ENCODE data around the gene PRPH2.

Gene PRPH2

DNA sequence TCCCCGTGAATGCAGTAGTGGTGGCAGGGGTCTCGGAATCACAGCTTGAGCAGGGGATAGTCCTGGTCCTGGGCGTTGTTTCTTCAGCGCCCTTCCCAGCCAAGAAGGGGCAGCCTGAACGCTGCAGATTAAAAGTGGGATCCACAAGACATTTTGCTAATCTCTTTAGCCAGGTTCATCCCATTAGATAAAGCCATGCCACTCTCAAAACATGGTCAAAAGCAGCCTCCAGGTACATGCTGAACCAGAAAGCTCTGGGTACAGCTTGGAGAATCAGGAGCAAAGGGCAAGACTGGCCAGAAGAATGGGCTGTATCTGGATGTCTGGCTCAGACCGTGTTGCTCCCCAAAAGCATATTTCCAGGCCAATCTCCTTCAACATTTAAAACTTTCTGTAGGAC, at the start of gene PRPH2:
PRPH2 (minus strand) TSS at position 101 of the 400 bp plus-strand sequence. CDS start 263 bp downstream, outside the sequence.
- H3K9me3 ChIP-seq, result no peaks in the 10 kb centered on the region
- no peaks in the 10 kb centered on the region for H3K36me3 ChIP-seq (replicated peaks)
- in situ Hi-C loops (cut with MboI; ENCODE audit: low sequenced_read_pairs), result no loop called here
- peaks cover 10% of the 10 kb centered on the region for H3K4me1 ChIP-seq
- no peak within 1 kb of the TSS for H3K4me3 ChIP-seq
- H3K27me3 ChIP-seq (ENCODE audit: low read depth), result no peaks in the 10 kb centered on the region
- no peak for DNase-seq (ENCODE audit: low spot score in 2 of 2)

DNA sequence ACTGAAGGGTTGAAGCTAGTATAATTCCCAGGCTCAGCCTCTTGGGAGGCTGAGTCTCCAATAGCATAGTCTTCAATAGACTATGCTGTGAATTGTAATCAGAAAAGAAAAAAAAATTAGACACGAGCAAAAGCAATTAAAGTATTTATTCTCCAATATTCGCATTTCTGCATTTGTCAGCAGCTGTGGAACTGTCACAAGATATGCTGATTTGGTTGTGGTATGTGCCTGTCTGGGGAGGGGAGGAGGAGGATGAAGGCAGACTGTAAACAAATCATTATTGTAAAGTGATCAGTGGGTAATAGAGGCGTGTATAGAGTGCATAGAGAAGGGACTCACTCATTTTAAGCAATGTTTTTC, 49.3 kb upstream of the PRPH2 start:
- Histone ChIP-seq H3K4me3 (no peak overlapping the region), H3K27me3 (ENCODE audit: low read depth) (no peaks in the 10 kb centered on the region), H3K9me3 (no peaks in the 10 kb centered on the region; the same call in 1 of the 2 replicates), H3K36me3 (replicated peaks) (no peaks in the 10 kb centered on the region), H3K4me1 (peaks cover 5% of the 10 kb centered on the region)
- in situ Hi-C loops (cut with MboI; ENCODE audit: low sequenced_read_pairs), result no loop called here
- DNase-seq (ENCODE audit: low spot score in 2 of 2), result no peak

DNA sequence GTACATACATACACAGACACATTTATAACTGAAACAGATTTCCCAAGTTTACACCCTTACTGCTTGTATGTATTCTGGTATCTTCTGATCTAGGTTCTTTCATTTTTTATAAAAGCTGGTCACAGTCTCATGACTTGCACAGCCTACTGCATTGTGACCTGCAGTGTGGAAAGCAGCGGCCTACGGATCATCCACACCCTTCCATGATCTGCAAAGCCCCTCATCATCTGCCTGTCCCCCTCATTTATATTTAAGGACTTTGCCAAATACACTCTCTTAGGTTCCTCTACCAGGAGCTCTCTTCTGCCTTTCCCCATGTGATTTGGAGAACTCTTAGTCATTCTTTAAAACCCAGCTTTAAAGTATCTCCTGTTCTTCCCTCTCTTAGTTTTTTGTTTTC, 47.4 kb upstream of the PRPH2 start:
- Histone ChIP-seq H3K4me1 (peaks cover 5% of the 10 kb centered on the region), H3K36me3 (replicated peaks) (no peaks in the 10 kb centered on the region), H3K4me3 (no peak overlapping the region), H3K27me3 (ENCODE audit: low read depth) (no peaks in the 10 kb centered on the region), H3K9me3 (no peaks in the 10 kb centered on the region; the same call in 1 of the 2 replicates)
- in situ Hi-C loops (cut with MboI; ENCODE audit: low sequenced_read_pairs), result no loop called here
- DNase-seq (ENCODE audit: low spot score in 2 of 2), result no peak

DNA sequence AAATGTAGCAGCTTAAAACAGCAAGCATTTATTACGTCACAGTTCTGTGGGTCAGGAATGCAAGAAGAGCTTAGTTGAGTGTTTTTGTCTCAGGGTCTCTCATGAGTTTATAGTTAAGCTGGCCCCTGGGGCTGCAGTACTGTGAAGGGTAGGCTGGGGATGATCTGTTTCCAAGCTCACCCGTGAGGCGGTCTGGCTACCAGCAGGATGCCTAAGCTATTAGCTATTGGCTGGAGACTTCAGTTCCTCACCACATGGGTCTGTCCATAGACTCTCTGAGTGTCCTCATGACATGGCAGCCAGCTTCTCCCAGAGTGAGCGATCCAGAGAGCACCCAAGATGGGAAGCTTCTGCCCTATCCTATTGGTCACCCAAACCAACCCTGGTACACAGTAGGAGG, 46.7 kb upstream of the PRPH2 start:
- in situ Hi-C loops (cut with MboI; ENCODE audit: low sequenced_read_pairs), result no loop called here

GRCh38 chr6:42766163-42766670, 43.8 kb upstream of the PRPH2 start:
- Histone ChIP-seq H3K4me1 (peaks cover 7% of the 10 kb centered on the region), H3K36me3 (replicated peaks) (no peaks in the 10 kb centered on the region), H3K27me3 (ENCODE audit: low read depth) (no peaks in the 10 kb centered on the region), H3K9me3 (no peaks in the 10 kb centered on the region; the same call in 1 of the 2 replicates), H3K4me3 (no peak overlapping the region)
- DNase-seq (ENCODE audit: low spot score in 2 of 2), result no peak
- in situ Hi-C loops (cut with MboI; ENCODE audit: low sequenced_read_pairs), result no loop called here

More for the DNA sequence above, 46.7 kb upstream of the PRPH2 start:
- Histone ChIP-seq H3K36me3 (replicated peaks) (no peaks in the 10 kb centered on the region), H3K4me1 (peaks cover 5% of the 10 kb centered on the region), H3K4me3 (no peak overlapping the region), H3K9me3 (no peaks in the 10 kb centered on the region; the same call in 1 of the 2 replicates), H3K27me3 (ENCODE audit: low read depth) (no peaks in the 10 kb centered on the region)
- DNase-seq (ENCODE audit: low spot score in 2 of 2), result no peak

- Histone ChIP-seq H3K36me3 (replicated peaks) (no peaks in the 10 kb centered on the region), H3K9me3 (no peaks in the 10 kb centered on the region; the same call in 1 of the 2 replicates), H3K4me3 (no peak overlapping the region), H3K4me1 (peaks cover 7% of the 10 kb centered on the region), H3K27me3 (ENCODE audit: low read depth) (no peaks in the 10 kb centered on the region)
- DNase-seq (ENCODE audit: low spot score in 2 of 2), result no peak
- in situ Hi-C loops (cut with MboI; ENCODE audit: low sequenced_read_pairs), result no loop called here
These were observed 42.7 kb upstream of the PRPH2 start for GRCh38 chr6:42764911-42765648.

GRCh38 chr6:42762950-42763349, 40.6 kb upstream of the PRPH2 start:
- peaks cover 7% of the 10 kb centered on the region for H3K4me1 ChIP-seq
- no peak for DNase-seq (ENCODE audit: low spot score in 2 of 2)
- in situ Hi-C loops (cut with MboI; ENCODE audit: low sequenced_read_pairs), result no loop called here
- H3K27me3 ChIP-seq (ENCODE audit: low read depth), result no peaks in the 10 kb centered on the region
- no peaks in the 10 kb centered on the region for H3K9me3 ChIP-seq
- H3K4me3 ChIP-seq, result no peak overlapping the region
- H3K36me3 ChIP-seq (replicated peaks), result no peaks in the 10 kb centered on the region

GRCh38 chr6:42762426-42762859, 40.0 kb upstream of the PRPH2 start:
- DNase-seq (ENCODE audit: low spot score in 2 of 2), result no peak
- in situ Hi-C loops (cut with MboI; ENCODE audit: low sequenced_read_pairs), result no loop called here
- Histone ChIP-seq H3K4me3 (no peak overlapping the region), H3K9me3 (no peaks in the 10 kb centered on the region), H3K4me1 (peaks cover 7% of the 10 kb centered on the region), H3K27me3 (ENCODE audit: low read depth) (no peaks in the 10 kb centered on the region), H3K36me3 (replicated peaks) (no peaks in the 10 kb centered on the region)

- Histone ChIP-seq H3K9me3 (no peaks in the 10 kb centered on the region), H3K27me3 (ENCODE audit: low read depth) (no peaks in the 10 kb centered on the region), H3K4me1 (peaks cover 7% of the 10 kb centered on the region), H3K36me3 (replicated peaks) (no peaks in the 10 kb centered on the region), H3K4me3 (no peak overlapping the region)
- no peak for DNase-seq (ENCODE audit: low spot score in 2 of 2)
- in situ Hi-C loops (cut with MboI; ENCODE audit: low sequenced_read_pairs), result no loop called here
These were observed 39.1 kb upstream of the PRPH2 start for GRCh38 chr6:42761287-42762067.

GRCh38 chr6:42758756-42759430, 36.5 kb upstream of the PRPH2 start:
- H3K27me3 ChIP-seq (ENCODE audit: low read depth), result no peaks in the 10 kb centered on the region
- no peaks in the 10 kb centered on the region for H3K36me3 ChIP-seq (replicated peaks)
- DNase-seq (ENCODE audit: low spot score in 2 of 2), result no peak
- H3K4me3 ChIP-seq, result no peak overlapping the region
- H3K9me3 ChIP-seq, result no peaks in the 10 kb centered on the region
- H3K4me1 ChIP-seq, result peaks cover 7% of the 10 kb centered on the region
- in situ Hi-C loops (cut with MboI; ENCODE audit: low sequenced_read_pairs), result no loop called here

GRCh38 chr6:42756722-42757121, 34.3 kb upstream of the PRPH2 start:
- Histone ChIP-seq H3K9me3 (no peaks in the 10 kb centered on the region), H3K4me1 (no peaks in the 10 kb centered on the region), H3K27me3 (ENCODE audit: low read depth) (no peaks in the 10 kb centered on the region), H3K36me3 (replicated peaks) (no peaks in the 10 kb centered on the region), H3K4me3 (no peak overlapping the region)
- in situ Hi-C loops (cut with MboI; ENCODE audit: low sequenced_read_pairs), result no loop called here
- no peak for DNase-seq (ENCODE audit: low spot score in 2 of 2)

DNA sequence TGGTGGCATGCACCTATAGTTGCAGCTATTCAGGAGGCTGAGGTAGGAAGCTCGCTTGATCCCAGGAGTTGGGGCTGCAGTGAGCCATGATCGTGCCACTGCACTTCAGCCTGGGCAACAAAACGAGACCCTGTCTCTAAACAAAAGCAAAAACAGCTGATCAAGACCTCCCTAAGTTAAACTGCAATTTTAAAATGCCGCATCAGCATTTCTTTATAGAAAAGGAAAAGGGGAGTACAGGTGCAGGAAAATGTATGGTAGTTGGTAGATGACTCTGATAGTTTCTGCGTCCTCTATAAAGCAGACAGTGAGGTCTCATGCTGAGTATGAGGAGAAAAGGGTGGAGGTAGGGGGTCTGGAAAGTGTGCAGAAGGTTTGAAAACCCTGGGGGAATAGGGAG, 32.4 kb upstream of the PRPH2 start:
- Histone ChIP-seq H3K27me3 (ENCODE audit: low read depth) (no peaks in the 10 kb centered on the region), H3K4me3 (no peak overlapping the region), H3K36me3 (replicated peaks) (no peaks in the 10 kb centered on the region), H3K9me3 (no peaks in the 10 kb centered on the region), H3K4me1 (no peaks in the 10 kb centered on the region)
- DNase-seq (ENCODE audit: low spot score in 2 of 2), result no peak
- in situ Hi-C loops (cut with MboI; ENCODE audit: low sequenced_read_pairs), result no loop called here

DNA sequence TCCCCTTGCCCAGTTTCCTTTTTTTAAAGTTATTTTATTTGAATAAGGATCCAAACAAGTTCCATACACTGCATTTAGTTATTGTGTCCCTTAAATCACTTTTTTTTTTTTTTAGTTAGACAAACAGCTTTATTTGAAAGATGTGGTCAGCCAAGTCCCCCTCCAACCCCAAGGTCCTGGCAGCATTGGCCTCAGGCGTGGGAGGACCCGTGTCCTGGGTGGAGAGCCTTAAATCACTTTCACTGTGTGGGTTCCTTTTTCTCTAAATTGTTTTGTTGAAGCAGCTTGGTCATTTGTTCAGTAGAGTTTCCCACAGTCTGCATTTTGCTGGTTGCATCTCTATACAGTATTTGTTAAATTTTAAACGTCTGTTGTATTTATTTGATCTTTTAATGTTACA, 28.7 kb upstream of the PRPH2 start:
- Histone ChIP-seq H3K9me3 (no peaks in the 10 kb centered on the region), H3K4me3 (no peak overlapping the region), H3K27me3 (ENCODE audit: low read depth) (no peaks in the 10 kb centered on the region), H3K4me1 (peaks cover 9% of the 10 kb centered on the region), H3K36me3 (replicated peaks) (no peaks in the 10 kb centered on the region)
- no peak for DNase-seq (ENCODE audit: low spot score in 2 of 2)
- in situ Hi-C loops (cut with MboI; ENCODE audit: low sequenced_read_pairs), result no loop called here

Measured in HAP-1 (cell line).